ENCODE measurements around the gene CAMKMT. TPM values are rescaled to one million over a fixed set of nuclear protein-coding genes. Genes with fewer than 3 reads are reported as not detected.

Gene CAMKMT
- total and polyA plus RNA-seq, 9 of the 15 experiments (the other 6 are each of a cell fraction or from before 2014, with no cell fraction given) = 1.6 to 15.3 (median 7.4) TPM

DNA sequence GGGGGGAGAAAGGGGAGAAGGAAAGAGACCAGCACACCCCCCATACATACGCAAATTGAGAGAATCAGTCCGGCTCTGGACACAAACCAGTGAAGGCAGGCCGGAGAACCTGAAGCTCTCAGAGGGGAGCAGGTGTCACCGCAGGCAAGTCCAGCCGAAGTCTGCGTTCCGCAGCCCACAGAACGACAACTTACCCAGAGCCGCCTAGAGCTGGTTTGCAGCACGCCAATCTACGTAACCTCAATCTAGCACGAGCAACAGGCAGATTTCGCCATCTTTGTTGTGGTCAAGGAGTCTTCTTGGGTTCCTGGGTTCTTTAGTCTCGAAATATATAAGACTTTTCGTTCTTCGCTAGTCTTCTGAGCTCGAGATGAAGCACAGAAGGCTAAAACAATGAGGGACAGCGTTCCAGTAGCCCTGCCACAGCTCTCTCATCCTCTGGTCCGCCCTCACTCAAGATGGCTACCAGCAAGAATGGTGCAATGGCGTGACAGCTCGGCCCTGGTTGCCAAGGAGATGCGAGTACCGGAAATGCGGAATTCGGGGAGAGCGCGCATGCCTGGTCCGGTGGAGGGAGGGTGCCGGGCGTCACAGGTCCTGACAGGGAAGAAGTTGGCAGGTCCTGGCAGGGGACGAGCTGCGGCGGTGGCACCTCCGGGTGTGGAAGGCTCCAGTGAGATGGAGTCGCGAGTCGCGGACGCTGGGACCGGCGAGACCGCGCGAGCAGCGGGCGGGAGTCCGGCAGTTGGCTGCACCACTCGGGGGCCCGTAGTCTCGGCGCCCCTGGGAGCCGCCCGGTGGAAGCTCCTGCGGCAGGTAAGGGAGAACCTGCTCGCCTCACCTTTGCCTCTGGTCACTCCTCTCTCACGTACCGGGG lies at the start of gene CAMKMT, which contains the start of gene PREPL (continued):
- peak; percentile 2; the same call in 1 of the 2 replicates for TF ChIP-seq TEAD4 (IDR thresholded peaks at IDR 0.05; ENCODE audit: low read length)
- TF ChIP-seq TEAD4 (CRISPR knock-in tag; IDR thresholded peaks at IDR 0.05; ENCODE audit: borderline replicate concordance) = no peak
- TF ChIP-seq, protein P1, sequence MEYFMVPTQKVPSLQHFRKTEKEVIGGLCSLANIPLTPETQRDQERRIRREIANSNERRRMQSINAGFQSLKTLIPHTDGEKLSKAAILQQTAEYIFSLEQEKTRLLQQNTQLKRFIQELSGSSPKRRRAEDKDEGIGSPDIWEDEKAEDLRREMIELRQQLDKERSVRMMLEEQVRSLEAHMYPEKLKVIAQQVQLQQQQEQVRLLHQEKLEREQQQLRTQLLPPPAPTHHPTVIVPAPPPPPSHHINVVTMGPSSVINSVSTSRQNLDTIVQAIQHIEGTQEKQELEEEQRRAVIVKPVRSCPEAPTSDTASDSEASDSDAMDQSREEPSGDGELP (CRISPR knock-in tag; IDR thresholded peaks at IDR 0.05; ENCODE audit: borderline replicate concordance) = peak; percentile 55; the same call in 1 of the 2 replicates
- TF ChIP-seq, protein P2, sequence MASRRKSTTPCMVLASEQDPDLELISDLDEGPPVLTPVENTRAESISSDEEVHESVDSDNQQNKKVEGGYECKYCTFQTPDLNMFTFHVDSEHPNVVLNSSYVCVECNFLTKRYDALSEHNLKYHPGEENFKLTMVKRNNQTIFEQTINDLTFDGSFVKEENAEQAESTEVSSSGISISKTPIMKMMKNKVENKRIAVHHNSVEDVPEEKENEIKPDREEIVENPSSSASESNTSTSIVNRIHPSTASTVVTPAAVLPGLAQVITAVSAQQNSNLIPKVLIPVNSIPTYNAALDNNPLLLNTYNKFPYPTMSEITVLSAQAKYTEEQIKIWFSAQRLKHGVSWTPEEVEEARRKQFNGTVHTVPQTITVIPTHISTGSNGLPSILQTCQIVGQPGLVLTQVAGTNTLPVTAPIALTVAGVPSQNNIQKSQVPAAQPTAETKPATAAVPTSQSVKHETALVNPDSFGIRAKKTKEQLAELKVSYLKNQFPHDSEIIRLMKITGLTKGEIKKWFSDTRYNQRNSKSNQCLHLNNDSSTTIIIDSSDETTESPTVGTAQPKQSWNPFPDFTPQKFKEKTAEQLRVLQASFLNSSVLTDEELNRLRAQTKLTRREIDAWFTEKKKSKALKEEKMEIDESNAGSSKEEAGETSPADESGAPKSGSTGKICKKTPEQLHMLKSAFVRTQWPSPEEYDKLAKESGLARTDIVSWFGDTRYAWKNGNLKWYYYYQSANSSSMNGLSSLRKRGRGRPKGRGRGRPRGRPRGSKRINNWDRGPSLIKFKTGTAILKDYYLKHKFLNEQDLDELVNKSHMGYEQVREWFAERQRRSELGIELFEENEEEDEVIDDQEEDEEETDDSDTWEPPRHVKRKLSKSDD (conservative IDR thresholded peaks at IDR 0.05; ENCODE audit: low read length) = 0 out of 2 replicates have a peak, but pooled peaks have one; percentile 5
- TF ChIP-seq SMAD3 (CRISPR knock-in tag; conservative IDR thresholded peaks at IDR 0.05) = no peak
- no peak for TF ChIP-seq MECOM (CRISPR knock-in tag; IDR thresholded peaks at IDR 0.05)
- TF ChIP-seq RBM17 (IDR thresholded peaks at IDR 0.05; ENCODE audit: borderline replicate concordance, low read depth, low read length) = no peak
- no peak for TF ChIP-seq ZNF79 (CRISPR knock-in tag; IDR thresholded peaks at IDR 0.05; ENCODE audit: low read depth)
- no peak for TF ChIP-seq CCNT2 (IDR thresholded peaks at IDR 0.05; ENCODE audit: borderline replicate concordance, extremely low read depth, insufficient read length, low read depth, low read length)
- TF ChIP-seq FOXK2 (conservative IDR thresholded peaks at IDR 0.05 in 1 of 2, IDR thresholded peaks at IDR 0.05 in 1 of 2; ENCODE audit: low read depth in 2 of 2) = peak in 1 of 2 experiments; percentile 43; a peak in 2 of 4 replicates
- TF ChIP-seq, protein P3, sequence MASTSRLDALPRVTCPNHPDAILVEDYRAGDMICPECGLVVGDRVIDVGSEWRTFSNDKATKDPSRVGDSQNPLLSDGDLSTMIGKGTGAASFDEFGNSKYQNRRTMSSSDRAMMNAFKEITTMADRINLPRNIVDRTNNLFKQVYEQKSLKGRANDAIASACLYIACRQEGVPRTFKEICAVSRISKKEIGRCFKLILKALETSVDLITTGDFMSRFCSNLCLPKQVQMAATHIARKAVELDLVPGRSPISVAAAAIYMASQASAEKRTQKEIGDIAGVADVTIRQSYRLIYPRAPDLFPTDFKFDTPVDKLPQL (IDR thresholded peaks at IDR 0.05; ENCODE audit: extremely low read depth, insufficient read length) = peak; percentile 38
- TF ChIP-seq ETV1 (tag; conservative IDR thresholded peaks at IDR 0.05; ENCODE audit: low read depth) = peak; percentile 49
- TF ChIP-seq TRIM28 (IDR thresholded peaks at IDR 0.05) = no peak
- TF ChIP-seq MYNN (IDR thresholded peaks at IDR 0.05) = no peak
- no peak for TF ChIP-seq MYNN (CRISPR knock-in tag; IDR thresholded peaks at IDR 0.05)
- TF ChIP-seq PHB2 (IDR thresholded peaks at IDR 0.05; ENCODE audit: low read depth) = no peak
- TF ChIP-seq ZNF316 (IDR thresholded peaks at IDR 0.05) = 0 out of 2 replicates have a peak, but pooled peaks have one; percentile 17
- TF ChIP-seq TRIM24 (IDR thresholded peaks at IDR 0.05) = peak in 1 of 2 experiments; percentile 15; a peak in 1 of 4 replicates
- TF ChIP-seq NELFE (IDR thresholded peaks at IDR 0.05; ENCODE audit: insufficient read depth, insufficient read length) = no peak
- no peak for TF ChIP-seq HMG20B (CRISPR knock-in tag; IDR thresholded peaks at IDR 0.05)
- no peak for TF ChIP-seq ZNF75A (CRISPR knock-in tag; IDR thresholded peaks at IDR 0.05)
